Activated CD8-positive, alpha-beta memory T cell treated with anti-CD3 and anti-CD28 coated beads for 36 hours (primary cell): ENCODE measurements around the gene DCAF12. TPM values are rescaled to one million over a fixed set of nuclear protein-coding genes. Genes with fewer than 3 reads are reported as not detected.

Source experiments
- CTCF ChIA-PET: fragments of 350-600 bp; sonication (Branson Sonifier 250); formaldehyde crosslinking; loops from one replicate; lab custom pipeline; 2021; ENCODE audit warnings: antibody characterized with exemption; lab: Charles Lee
- POLR2A ChIA-PET: fragments of 350-600 bp; sonication (Branson Sonifier 250); formaldehyde crosslinking; loops from one replicate; lab custom pipeline; 2021; ENCODE audit warnings: antibody characterized with exemption; lab: Charles Lee
- total RNA-seq, 2 experiments: library from RNA; stranded (reverse); gene quantifications; one replicate each; pipeline ENCODE4 v1.2.3, GENCODE V29; 2021

Gene DCAF12
- total RNA-seq, 2 experiments from 2014 or later = 43.9 to 46.8 TPM

- CTCF ChIA-PET = no interaction called here
- POLR2A ChIA-PET = no interaction called here
Measured at GRCh38 chr9:34131571-34131970, 5.1 kb upstream of the DCAF12 start.

GRCh38 chr9:34127035-34127948, 794 bp upstream of the DCAF12 start:
- ChIA-PET CTCF (interaction anchor here (0.6 to 1.4 kb wide), 2 partner anchors 28 to 30 kb away, joined by 3 to 4 read pairs; no protein-coding TSS in a partner anchor), POLR2A (interaction anchor here (0.5 to 1.5 kb wide), 2 partner anchors 79 to 293 kb away, joined by 3 read pairs; partner anchors contain the start of gene UBAP2)

GRCh38 chr9:34125681-34126206, 754 bp downstream of the DCAF12 start:
- CTCF ChIA-PET = interaction anchor here (0.7 to 0.9 kb wide), 2 partner anchors 52 to 126 kb away, joined by 3 read pairs; no protein-coding TSS in a partner anchor
- POLR2A ChIA-PET = interaction anchor here (1.0 kb wide), 1 partner anchor 53 kb away, joined by 4 read pairs; the partner anchor contains the start of gene UBAP1

GRCh38 chr9:34124926-34125325, 1.6 kb downstream of the DCAF12 start:
- CTCF ChIA-PET = interaction anchor here (0.9 kb wide), 1 partner anchor 127 kb away, joined by 3 read pairs; no protein-coding TSS in a partner anchor

GRCh38 chr9:34124099-34124498, 2.4 kb downstream of the DCAF12 start:
- POLR2A ChIA-PET = interaction anchor here (0.6 kb wide), 1 partner anchor 117 kb away, joined by 4 read pairs; no protein-coding TSS in a partner anchor
- CTCF ChIA-PET = no interaction called here

More at GRCh38 chr9:34124926-34125325, 1.6 kb downstream of the DCAF12 start:
- POLR2A ChIA-PET = no interaction called here

- POLR2A ChIA-PET = no interaction called here
- CTCF ChIA-PET = no interaction called here
Measured at GRCh38 chr9:34123682-34124081, 2.8 kb downstream of the DCAF12 start.

GRCh38 chr9:34121996-34122395, 4.5 kb downstream of the DCAF12 start:
- ChIA-PET POLR2A (no interaction called here), CTCF (no interaction called here)

GRCh38 chr9:34119713-34120112, 6.8 kb downstream of the DCAF12 start:
- ChIA-PET CTCF (interaction anchor here (0.6 to 0.7 kb wide), 2 partner anchors 24 to 1734 kb away, joined by 3 read pairs; no protein-coding TSS in a partner anchor), POLR2A (interaction anchor here (0.6 to 1.2 kb wide), 5 partner anchors 8 to 491 kb away, joined by 3 to 9 read pairs (median 6); no protein-coding TSS in a partner anchor)

- CTCF ChIA-PET = no interaction called here
- POLR2A ChIA-PET = interaction anchor here (0.6 kb wide), 1 partner anchor 62 kb away, joined by 3 read pairs; no protein-coding TSS in a partner anchor
Measured at GRCh38 chr9:34114436-34114835, 12.1 kb downstream of the DCAF12 start.

- ChIA-PET POLR2A (no interaction called here), CTCF (no interaction called here)
Measured at GRCh38 chr9:34106110-34106509, 20.4 kb downstream of the DCAF12 start.

GRCh38 chr9:34102796-34103195, 23.7 kb downstream of the DCAF12 start:
- CTCF ChIA-PET = no interaction called here
- POLR2A ChIA-PET = no interaction called here

- POLR2A ChIA-PET = interaction anchor here (0.6 kb wide), 1 partner anchor 314 kb away, joined by 6 read pairs; no protein-coding TSS in a partner anchor
- CTCF ChIA-PET = no interaction called here
Measured at GRCh38 chr9:34098307-34098706, 28.2 kb downstream of the DCAF12 start.

- POLR2A ChIA-PET = no interaction called here
- CTCF ChIA-PET = interaction anchor here (0.7 kb wide), 1 partner anchor 30 kb away, joined by 4 read pairs; no protein-coding TSS in a partner anchor
Measured at GRCh38 chr9:34097865-34098264, 28.6 kb downstream of the DCAF12 start.

- POLR2A ChIA-PET = no interaction called here
- CTCF ChIA-PET = no interaction called here
Measured at GRCh38 chr9:34096751-34097150, 29.7 kb downstream of the DCAF12 start.

- ChIA-PET POLR2A (no interaction called here), CTCF (no interaction called here)
Measured at GRCh38 chr9:34093578-34093977, 32.9 kb downstream of the DCAF12 start.

- ChIA-PET POLR2A (no interaction called here), CTCF (interaction anchor here (0.5 kb wide), 1 partner anchor 73 kb away, joined by 3 read pairs; no protein-coding TSS in a partner anchor)
Measured at GRCh38 chr9:34089311-34089710, 37.2 kb downstream of the DCAF12 start.

GRCh38 chr9:34087370-34087769, 39.1 kb downstream of the DCAF12 start:
- ChIA-PET POLR2A (interaction anchor here (0.6 kb wide), 1 partner anchor 97 kb away, joined by 3 read pairs; no protein-coding TSS in a partner anchor), CTCF (no interaction called here)

GRCh38 chr9:34086864-34087263, 39.6 kb downstream of the DCAF12 start:
- ChIA-PET CTCF (no interaction called here), POLR2A (interaction anchor here (0.6 kb wide), 1 partner anchor 98 kb away, joined by 3 read pairs; no protein-coding TSS in a partner anchor)
